ENCODE data around the gene CDH24.

CDH24 gene

DNA sequence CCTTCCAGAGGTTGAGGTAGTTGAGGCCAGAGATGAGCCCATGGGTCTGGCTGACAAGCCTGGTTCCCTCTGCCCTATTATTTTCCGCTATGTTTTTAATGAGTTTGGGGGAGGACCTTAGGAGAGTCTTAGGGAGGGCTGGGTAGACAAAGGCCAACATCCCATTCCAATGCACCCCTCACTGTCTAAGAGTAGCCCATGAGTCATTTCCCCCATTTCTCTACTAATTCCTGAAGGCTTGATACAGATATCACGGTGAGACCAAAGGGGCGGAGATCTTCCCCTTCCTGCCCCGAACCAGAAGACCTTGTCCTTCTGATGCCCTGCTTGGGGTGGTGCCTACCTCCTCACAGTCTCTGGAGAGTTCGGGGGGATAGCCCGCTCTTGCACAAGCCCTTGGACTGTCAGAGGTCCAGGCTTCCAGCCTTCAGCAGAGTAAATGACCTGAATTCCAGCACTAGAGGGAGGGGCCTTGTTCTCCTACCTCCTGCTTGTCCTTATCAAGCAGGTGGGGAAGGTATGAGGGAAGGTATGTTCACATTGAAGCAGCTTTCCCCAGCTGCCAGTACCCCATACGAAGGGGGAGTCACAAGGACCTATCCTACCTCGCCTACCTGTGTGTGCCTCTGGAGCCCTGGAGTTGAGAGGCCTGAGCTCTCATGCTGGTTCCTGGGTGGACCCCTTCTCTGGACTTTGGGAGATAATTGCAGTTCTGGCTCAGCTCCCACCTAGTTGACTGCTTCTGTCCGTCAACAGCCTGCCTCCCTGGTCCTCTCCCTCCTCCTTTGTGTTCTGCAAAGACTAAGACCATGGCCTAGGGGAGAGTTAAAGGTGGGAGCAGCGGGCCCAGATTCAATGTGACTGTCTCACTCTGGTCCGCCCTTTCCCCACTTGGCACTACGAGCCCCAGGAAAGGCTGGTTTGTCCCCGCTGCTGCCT lies 11.6 kb downstream of the CDH24 start:
- no peak for DNase-seq (ENCODE audit: low read depth)

DNA sequence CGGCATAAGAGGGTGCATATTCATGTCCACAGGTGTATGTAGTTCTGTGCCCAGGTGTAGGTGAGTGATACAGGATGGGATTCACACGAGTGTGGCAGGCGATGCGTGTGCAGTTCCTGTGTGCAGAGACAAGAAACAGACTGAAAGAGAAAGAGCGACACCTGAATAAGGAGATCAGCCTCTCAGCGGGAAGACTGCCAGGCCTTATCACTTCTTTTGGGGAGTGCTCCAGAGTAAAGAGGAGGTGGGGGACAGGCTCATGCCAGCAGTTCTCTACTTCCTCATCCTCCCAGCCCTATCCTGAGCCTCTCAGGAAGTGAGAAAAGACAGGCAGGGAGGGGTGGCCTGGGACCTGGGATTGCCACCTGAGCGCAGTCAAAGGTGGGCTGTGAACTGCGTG lies 12.5 kb downstream of the CDH24 start:
- DNase-seq (ENCODE audit: low read depth) = no peak

DNA sequence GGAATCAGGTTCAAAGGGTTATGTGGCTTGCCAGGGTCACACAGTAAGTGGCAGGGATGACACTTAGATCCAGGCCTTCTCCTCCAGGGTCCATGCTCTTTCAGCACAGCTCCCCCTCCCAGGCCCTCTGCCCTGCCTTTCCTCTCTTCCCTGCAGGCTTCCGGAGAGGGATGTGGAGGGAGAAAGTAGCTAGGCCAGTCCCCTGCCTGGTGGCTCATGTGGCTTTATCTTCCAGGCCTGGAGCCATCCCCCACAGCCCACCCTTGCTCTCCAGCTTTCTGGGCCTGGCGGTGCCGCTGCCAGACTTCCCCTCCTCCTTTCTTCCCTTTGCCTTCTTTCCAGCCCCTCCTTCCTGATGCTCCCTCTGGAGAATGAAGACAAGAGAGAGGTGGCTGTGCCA lies 13.6 kb downstream of the CDH24 start:
- no peak for DNase-seq (ENCODE audit: low read depth)

DNA sequence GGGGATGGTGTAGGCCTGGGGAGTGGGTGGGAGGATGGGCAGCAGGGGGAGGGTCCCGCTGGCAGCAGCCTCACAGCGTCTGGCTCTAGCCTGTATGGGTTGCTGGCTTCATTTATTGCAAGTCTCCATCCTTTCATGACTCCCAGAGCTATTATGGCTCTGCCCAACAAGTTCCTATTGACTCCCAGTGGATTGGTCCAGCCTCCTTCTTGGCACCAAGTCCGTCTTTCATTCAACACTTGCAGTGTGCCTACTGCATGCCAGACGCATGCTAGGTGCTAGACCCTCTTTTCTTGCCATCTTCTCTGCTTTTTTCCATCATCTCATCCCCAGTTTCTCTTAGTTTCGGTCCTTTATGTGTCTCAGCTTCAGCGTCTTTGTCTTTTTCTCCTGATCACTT lies 14.2 kb downstream of the CDH24 start:
- DNase-seq (ENCODE audit: low read depth) = no peak

DNA sequence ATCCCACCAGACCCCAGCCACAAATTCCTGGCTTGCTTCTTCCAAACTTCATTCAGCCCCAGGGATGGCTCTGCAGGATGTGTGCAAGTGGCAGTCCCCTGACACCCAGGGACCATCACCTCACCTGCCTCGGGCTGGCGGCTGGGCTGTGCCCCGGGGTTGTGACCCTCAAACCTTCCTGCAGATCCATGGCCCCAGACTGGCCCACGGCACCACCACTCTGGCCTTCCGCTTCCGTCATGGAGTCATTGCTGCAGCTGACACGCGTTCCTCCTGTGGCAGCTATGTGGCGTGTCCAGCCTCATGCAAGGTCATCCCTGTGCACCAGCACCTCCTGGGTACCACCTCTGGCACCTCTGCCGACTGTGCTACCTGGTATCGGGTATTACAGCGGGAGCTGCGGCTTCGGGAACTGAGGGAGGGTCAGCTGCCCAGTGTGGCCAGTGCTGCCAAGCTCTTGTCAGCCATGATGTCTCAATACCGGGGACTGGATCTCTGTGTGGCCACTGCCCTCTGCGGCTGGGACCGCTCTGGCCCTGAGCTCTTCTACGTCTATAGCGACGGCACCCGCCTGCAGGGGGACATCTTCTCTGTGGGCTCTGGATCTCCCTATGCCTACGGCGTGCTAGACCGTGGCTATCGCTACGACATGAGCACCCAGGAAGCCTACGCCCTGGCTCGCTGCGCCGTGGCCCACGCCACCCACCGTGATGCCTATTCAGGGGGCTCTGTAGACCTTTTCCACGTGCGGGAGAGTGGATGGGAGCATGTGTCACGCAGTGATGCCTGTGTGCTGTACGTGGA lies 15.0 kb downstream of the CDH24 start, which contains the start of gene PSMB11:
TSS of gene PSMB11 (plus strand) at position 51 of the 804 bp plus-strand sequence. CDS start at position 65, 14 bp downstream.
- DNase-seq (ENCODE audit: low read depth) = no peak

DNA sequence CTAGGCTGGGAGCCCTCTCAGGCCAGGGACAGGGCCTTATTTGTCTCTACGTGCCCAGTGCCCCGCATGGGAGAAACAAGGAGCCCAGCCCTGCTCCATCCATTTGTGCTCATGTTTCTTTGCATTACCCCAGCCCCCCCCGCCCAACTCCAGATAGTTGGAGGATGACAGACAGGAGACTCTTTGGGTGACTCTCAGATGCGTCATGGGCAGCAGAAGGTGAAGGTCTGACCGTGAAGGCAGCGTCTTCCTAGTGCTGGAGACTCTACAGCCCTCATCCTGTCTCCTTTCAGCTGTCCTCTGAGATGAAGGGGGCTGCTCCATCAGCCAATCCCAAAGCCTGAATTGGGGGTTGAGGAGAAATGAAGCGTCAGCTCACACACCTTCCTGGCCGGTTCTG lies 15.6 kb downstream of the CDH24 start:
- DNase-seq (ENCODE audit: low read depth) = no peak

DNA sequence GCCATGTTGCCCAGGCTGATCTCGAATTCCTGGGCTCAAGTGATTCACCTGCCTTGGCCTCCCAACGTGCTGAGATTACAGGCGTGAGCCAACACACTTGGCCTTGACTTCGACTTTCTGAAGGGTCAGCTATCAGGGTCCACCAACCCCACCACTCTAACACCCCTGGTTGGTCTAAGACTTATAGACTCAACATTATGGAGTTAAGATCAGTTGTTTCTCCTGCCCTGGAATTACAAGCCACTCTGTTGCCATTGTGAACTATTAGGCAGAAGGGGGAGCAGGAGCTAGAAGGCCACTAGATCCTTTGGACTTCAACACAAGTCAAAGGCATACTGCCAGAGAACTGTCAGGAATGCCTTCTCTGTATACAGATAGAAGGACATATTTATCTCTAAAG lies 17.2 kb downstream of the CDH24 start:
- no peak for DNase-seq (ENCODE audit: low read depth)

DNA sequence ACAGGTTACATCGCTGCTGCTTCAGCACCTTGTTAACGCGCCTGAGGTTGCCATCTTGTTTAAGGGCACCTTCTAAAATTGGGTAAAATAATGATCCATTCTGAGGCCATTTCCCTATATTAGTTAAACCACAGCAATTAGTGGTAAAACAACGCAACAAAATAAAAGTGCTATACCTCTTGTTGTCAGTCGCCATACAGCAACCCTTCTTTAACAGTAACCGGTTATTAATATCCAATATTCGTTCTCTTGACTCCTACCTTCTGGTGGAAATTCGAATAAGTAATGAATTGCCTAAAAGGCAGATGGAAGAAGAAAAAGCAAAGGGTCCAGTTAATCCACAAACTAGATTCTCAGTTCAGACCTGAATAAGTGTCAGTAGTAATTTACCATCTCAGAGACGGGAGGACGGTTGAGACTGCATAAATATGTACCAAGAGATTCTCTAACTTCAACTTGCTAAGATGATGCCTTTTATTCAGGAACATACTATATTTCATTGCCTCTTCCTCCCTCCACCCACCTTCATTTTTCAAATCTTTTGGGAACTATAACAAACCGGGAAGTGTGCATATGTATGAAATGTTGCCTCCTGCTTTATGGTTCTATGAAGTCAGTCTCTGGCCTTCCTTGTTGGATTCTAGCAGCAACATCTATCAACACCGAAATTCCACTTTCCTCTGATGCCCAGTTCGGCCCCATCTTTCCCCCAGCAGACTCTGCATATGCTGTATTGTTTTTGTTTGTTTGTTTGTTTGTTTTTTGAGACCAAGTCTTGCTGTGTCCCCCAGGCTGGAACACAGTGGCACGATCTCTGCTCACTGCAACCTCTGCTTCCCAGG lies 21.8 kb downstream of the CDH24 start:
- no peak for DNase-seq (ENCODE audit: low read depth)

DNA sequence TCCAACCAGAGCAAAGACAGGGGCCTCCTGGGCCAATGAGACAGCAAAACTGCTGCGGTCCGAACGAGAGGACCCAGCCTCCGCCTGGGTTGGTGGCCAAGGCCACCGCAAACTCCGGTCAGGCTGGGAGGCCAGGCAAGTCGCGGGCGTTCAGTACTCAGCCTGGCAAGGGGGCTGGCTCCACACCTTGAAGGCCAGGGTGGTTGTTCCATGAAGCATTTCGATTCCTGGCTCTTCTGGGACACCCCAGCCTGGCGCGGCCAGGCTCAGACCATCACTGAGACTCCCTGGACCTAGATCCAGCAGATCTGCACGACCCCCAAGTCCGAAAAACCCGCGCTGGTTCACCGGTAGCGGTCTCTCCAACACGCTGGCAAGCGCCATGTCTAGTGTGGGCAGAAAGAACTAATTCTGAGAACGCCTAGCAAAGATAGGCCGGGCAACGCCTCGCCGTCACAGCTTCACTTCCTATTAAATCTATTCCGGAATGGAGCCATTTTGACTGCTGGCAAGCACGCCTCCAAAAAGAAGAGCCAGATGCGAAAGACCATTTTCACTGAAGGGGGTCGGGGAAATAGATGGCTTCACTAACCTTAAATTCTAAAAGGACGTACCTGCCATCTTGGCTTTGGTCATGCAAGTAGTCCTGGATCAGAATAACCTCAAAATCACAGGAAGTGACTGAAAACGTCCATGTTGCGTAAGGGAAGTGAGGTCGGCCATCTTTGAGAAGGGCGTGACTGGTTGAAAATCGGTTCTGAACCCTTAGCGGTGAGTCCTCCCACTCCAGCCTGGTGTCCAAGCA lies 22.6 kb downstream of the CDH24 start, which contains the start of gene PSMB5:
TSS of gene PSMB5 (minus strand) at position 403 of the 805 bp plus-strand sequence. CDS start at position 384, 19 bp downstream.
- peak; percentile 70 for DNase-seq (ENCODE audit: low read depth)

DNA sequence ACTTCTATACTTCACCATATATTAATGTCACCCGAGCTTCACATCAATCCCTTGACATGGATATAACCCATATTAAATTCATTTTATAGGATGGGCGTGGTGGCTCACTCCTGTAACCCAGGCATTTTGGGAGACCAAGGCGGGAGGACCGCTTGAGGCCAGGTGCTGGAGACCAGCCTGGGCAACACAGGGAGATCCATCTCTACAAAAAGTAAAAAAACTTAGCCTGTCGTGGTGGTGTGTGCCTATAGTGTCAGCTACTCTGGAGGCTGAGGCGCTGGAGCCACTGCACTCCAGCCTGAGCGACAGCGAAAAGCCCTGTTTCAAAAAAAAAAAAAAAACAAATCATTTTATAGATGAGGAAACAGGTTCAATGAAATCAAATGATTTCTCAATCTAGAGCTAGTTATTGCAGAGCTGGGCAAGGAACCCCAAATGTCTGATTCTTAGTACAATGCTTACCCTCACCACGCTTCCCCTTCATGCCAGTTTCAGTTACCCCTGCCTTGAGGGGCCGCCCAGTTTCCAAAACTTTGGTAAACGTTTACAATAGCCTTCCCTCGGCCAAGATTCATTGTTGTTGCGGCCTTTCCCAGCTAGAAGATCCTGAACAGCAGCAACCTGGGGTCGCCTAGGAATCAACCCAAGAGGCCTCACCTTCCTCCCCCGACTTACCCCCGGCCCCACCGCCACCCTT lies 23.4 kb downstream of the CDH24 start:
- no peak for DNase-seq (ENCODE audit: low read depth)

DNA sequence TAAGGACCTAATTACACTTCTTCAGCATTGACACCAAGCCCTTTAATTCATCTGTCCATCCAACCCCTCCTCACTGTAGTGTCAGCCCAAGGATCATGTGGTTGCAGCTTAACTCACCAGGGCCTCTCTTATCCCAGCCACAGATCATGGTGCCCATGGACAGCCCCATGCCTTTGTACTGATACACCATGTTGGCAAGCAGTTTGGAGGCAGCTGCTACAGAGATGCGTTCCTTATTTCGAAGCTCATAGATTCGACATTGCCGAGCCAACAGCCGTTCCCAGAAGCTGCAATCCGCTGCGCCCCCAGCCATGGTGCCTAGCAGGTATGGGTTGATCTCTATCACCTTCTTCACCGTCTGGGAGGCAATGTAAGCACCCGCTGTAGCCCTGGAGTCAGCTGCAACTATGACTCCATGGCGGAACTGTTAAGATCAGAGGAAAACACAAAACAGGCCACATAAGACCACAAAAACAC lies 24.0 kb downstream of the CDH24 start:
- DNase-seq (ENCODE audit: low read depth) = no peak

DNA sequence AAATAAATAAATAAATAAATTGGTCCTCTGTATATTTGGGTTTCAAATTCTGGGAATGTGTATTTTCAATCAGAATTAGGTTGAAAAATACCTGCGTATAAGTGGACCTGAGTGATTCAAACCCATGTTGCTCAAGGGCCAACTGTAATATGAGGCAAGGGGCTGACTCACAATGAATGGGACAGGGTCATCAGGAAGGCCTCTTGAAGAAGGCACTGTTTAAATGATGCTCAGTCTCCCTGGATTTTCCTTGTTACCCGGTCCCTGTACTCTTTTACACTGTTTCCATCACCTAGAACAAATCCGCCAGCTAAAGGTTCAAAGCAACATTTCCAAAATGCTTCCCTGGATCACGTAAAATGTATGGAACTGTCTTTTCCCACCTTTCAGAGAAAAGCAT lies 26.4 kb downstream of the CDH24 start:
- DNase-seq (ENCODE audit: low read depth) = no peak

DNA sequence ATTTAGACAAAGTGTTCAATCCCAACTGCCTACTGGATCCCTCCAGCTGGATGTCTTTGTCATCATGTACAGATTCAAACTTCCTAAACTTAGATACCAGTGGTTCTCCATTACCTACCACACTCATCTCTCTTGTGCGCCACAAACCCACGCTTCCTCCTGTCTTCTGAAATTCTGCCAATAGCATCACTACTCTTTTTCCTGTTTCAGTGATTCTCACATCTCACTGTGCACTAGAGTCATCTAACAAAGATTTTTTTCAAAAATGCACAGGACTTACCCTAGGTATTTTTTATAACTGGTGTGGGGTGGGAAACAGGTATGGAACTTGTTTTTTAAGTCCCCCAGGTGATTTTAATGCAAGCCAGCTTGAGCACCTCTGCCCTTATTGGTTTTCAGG lies 28.5 kb downstream of the CDH24 start:
- no peak for DNase-seq (ENCODE audit: low read depth)

DNA sequence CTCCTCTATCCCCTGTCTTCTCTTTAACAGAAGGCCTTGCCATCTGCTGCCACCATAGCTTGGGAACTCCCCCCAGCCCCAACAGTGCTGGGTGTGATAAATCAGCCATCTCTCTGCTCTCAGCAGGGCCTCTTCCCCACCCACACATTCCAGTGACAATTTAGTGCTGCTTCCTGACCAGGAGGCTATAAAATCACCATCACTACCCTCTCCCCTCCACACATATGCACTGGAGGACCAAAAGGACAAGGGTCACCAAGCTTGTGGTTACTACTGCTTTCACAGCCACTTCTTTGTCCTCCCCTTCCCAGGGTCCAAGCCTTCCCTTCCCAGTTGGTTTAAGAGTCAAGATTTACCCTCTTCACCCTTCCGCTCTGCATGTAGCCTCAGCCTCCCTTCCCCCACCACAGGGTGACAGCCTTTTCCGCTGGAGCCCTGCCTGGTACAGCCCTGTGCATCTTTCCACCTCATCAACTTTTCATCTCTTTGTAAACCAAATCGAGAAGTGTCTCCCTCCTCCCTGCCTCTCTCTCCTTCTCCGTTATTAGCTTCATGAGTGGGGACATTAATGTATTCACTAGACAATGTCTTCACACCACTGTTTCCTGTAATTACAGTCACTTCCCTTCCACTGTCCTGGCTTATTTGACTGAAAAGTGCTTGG lies 32.0 kb downstream of the CDH24 start:
- DNase-seq (ENCODE audit: low read depth) = no peak

DNA sequence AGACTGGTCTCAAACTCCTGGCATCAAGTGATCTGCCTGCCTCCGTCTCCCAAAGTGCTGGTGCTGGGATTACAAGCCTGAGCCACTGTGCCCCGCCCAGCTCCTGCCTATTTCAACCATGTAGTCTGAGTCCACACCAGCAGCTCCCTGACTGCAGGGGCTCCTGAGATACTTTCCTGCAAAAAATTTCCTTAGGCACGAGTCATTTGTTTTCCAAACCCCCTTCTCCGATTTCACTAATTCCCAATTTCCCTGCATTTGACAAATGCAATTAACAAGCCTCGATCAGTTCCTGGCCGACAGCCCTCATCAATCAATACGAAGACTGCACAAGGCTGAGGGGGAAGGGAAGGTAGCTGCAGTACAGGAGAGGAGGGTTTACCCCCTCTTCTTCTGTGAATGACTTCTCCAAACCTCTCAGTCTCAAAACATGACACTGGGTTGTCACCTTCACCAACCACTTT lies 32.7 kb downstream of the CDH24 start:
- no peak for DNase-seq (ENCODE audit: low read depth)

DNA sequence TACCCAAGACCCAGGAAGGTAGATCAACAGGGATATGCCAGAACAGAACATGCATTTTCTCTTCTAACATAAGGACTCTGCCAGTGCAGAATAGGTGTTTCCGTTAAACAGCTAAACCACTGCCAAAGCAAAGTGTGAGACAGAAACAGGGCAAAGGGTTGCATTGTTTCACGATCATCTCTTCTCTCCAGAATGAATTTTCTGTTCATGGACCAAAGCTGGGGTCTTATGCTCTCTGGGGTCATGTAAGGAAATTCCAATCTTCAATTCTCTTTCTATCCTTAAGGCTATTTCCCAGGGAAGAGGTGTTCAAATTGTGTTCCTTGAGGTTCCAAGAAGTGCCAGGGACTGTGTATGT lies 33.5 kb downstream of the CDH24 start:
- no peak for DNase-seq (ENCODE audit: low read depth)

DNA sequence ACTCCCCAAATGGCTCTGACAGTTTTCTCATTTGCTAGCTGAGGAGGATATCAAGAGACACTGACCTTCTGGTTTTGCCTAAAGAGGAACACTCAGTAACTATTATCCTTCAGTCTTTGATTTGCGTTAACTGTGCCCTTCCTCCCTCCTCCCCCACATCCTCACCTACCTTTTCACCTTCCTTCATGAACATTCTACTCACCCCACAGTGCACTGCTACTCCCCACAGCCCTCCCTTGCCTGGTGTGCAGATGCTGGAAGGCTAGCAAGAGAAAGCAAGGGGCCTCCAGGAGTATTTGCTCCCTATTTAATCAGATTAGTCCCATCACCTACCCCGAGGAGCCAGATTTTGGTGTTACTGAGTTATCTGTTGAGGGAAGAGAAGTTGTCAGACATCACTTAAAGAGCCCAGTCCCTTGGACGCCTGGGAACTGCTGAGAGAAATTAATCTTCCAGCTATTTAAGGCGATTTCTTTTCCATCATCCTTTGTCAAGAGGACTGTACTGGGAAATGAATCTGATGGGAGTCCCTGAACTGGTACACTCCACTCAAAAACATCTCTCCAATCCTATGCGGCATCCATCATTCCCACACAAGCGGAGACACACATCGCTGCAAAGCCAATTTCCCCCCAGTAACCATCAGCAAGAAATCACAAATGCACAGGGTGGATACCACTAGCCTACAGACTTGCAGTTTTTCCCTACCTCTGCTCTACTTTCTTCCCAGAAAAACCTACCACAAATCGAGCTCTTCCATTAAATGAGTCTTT lies 34.1 kb downstream of the CDH24 start:
- DNase-seq (ENCODE audit: low read depth) = no peak

DNA sequence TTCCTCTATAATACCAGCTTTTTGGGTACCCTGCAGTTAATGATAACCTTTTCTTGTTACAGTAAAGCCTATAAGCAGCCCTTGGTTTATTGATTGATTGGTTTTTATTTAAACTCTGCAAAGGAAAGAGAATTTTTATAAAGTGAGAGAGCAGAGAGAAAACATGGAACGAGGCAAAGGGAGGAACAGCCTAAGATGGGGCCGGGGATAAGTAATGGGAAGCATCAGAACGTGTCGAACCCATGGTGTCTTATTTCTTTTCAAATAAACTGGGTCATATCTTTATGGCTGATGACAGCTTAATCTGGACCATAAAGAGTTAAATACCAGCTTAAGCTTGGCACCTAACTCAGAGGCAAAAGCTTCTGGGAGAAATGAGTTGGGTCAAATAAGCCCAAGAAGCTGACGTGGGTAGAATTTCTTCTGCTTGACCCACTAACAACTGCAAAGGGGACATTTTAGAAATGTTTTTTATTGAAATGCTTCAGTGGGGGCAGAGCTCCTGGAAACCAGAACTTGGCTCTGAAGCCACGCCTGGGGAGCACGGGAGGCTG lies 35.4 kb downstream of the CDH24 start:
- DNase-seq (ENCODE audit: low read depth) = no peak

DNA sequence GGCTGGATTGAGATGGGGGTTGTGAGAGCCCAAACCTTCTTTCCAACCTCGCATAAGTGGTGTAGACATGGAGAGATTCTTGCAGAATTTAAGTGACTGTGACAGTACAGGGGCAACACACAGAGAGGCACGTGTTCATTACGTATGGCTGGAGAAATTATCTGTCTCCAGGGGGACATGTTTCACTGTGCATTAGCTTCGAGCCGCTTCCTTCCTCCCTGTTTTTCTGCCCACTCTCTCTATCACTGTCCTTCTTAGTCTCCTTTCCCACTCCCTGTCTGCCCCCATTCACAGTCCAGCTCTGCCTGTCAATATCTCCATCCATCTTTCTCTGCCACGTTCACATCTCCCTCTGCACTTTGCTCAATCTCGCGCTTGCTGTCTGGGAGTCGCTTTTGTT lies 35.9 kb downstream of the CDH24 start:
- DNase-seq (ENCODE audit: low read depth) = no peak

Measured in stimulated activated CD8-positive, alpha-beta memory T cell treated with anti-CD3 and anti-CD28 coated beads, Interleukin-15, amount 100 ng/mL, for 1 hour (primary cell).